HepG2 (cell line): ENCODE measurements around the gene B3GAT3. TPM values are rescaled to one million over a fixed set of nuclear protein-coding genes. Genes with fewer than 3 reads are reported as not detected.
A peak's percentile ranks its signal among the peaks of the same experiment; 100 is the strongest.

Source experiments
- ATAC-seq: fragments of 200-7000 bp; cut with Tn5 transposase; 3 replicates; pipeline ENCODE4 v1.9.1; 2020; ENCODE audit warnings: mild to moderate bottlenecking, moderate library complexity
- BruUV-seq: library from RNA; stranded (reverse); fragments of 400-500 nt; replicated peaks from 2 replicates; lab custom pipeline; 2021; lab: Mats Ljungman, UMichigan
- CTCF ChIA-PET: fragments of 300-600 bp; formaldehyde crosslinking; extraction: SDS; loops from one replicate; lab custom pipeline; 2021; ENCODE audit warnings: low total read pairs, inconsistent platforms, low intra/inter-chr PET ratio; lab: Yijun Ruan, JAX
- POLR2A ChIA-PET: fragments of 350-600 bp; sonication (Branson Sonifier 250); formaldehyde crosslinking; loops from one replicate; lab custom pipeline; 2020; ENCODE audit warnings: antibody characterized with exemption, inconsistent platforms; lab: Yijun Ruan, JAX
- DNase-seq: peaks from one replicate; pipeline ENCODE4 v3.0.0-alpha.2; 2015; ENCODE audit warnings: low spot score
- FAIRE-seq: peaks from 3 replicates; lab custom pipeline; 2011; peaks lifted over from hg19 to GRCh38; lab: Jason Lieb, UNC
- H2AFZ ChIP-seq: one replicate; pipeline ENCODE4 v1.6.1; 2011; ENCODE audit warnings: low read length, inconsistent platforms
- H3K27ac ChIP-seq: fragments of 300-600 bp; 3 replicates; pipeline ENCODE4 v1.8.0; 2011; ENCODE audit warnings: mixed run types, mild to moderate bottlenecking, mixed read lengths, low read length, inconsistent platforms; ENCODE audit not compliant: insufficient read depth; ENCODE audit errors: extremely low read length
- H3K27me3 ChIP-seq, 2 experiments: fragments of 200-600 bp in 1 of 2; 2 replicates in 1 of 2; 3 replicates in 1 of 2; pipeline versions ENCODE4 v1.6.0 to v1.8.0; 2011; ENCODE audit warnings: low read length in 2 of 2, mild to moderate bottlenecking in 2 of 2, moderate library complexity in 2 of 2, inconsistent platforms in 1 of 2; ENCODE audit not compliant: insufficient read depth in 2 of 2, control insufficient read depth in 1 of 2
- H3K36me3 ChIP-seq, 2 experiments: fragments of 200-600 bp in 1 of 2; replicated peaks in 1 of 2; 2 replicates in 1 of 2; 3 replicates in 1 of 2; pipeline versions ENCODE4 v1.5.1 to v1.8.0; 2011; ENCODE audit warnings: low read length in 2 of 2, inconsistent platforms in 1 of 2; ENCODE audit not compliant: insufficient read depth in 2 of 2, control insufficient read depth in 1 of 2
- H3K4me1 ChIP-seq: 2 replicates; pipeline ENCODE4 v1.5.1; 2012; ENCODE audit warnings: low read length, inconsistent platforms; ENCODE audit not compliant: insufficient read depth
- H3K4me2 ChIP-seq: 2 replicates; pipeline ENCODE4 v1.6.0; 2011; ENCODE audit warnings: low read depth, low read length, inconsistent platforms
- H3K4me3 ChIP-seq, 3 experiments: fragments of 200-600 bp in 1 of 3; sonication (generic), shearing (Covaris generic) in 1 of 3; replicated peaks in 1 of 3; 2 replicates each; pipeline ENCODE4 v1.5.1; 2011 to 2016; ENCODE audit warnings: low read length in 3 of 3, inconsistent platforms in 2 of 3, low read depth in 2 of 3, mild to moderate bottlenecking in 2 of 3, control low read depth in 1 of 3, mixed read lengths in 1 of 3; ENCODE audit not compliant: insufficient read depth in 1 of 3
- H3K79me2 ChIP-seq: one replicate; pipeline ENCODE4 v1.6.1; 2011; ENCODE audit warnings: low read length, inconsistent platforms; ENCODE audit not compliant: insufficient read depth
- H3K9ac ChIP-seq: 2 replicates; pipeline ENCODE4 v1.6.0; 2011; ENCODE audit warnings: mild to moderate bottlenecking, low read depth, low read length, inconsistent platforms; ENCODE audit not compliant: insufficient read depth
- H3K9me3 ChIP-seq: 2 replicates; pipeline ENCODE4 v1.5.1; 2012; ENCODE audit warnings: mild to moderate bottlenecking, low read length
- H4K20me1 ChIP-seq: 2 replicates; pipeline ENCODE4 v1.6.0; 2011; ENCODE audit warnings: inconsistent platforms, mild to moderate bottlenecking, low read length, moderate library complexity; ENCODE audit not compliant: insufficient read depth
- GFI1 ChIP-seq: sonication (generic); formaldehyde crosslinking; IDR thresholded peaks from 2 replicates; pipeline ENCODE4 v1.5.0; 2020; ENCODE audit warnings: missing genetic modification reagents, mild to moderate bottlenecking, borderline replicate concordance
- HMG20A ChIP-seq: IDR thresholded peaks from 2 replicates; pipeline ENCODE4 v1.6.1; 2016; ENCODE audit warnings: borderline replicate concordance
- ISX ChIP-seq: sonication (generic); formaldehyde crosslinking; conservative IDR thresholded peaks from 2 replicates; pipeline ENCODE4 v1.5.0; 2020; ENCODE audit warnings: missing genetic modification reagents
- JARID2 ChIP-seq: sonication (generic); formaldehyde crosslinking; IDR thresholded peaks from 2 replicates; pipeline ENCODE4 v1.8.1; 2023; ENCODE audit warnings: missing genetic modification reagents, inconsistent platforms; ENCODE audit not compliant: insufficient replicate concordance
- KLF12 ChIP-seq: sonication (generic); formaldehyde crosslinking; IDR thresholded peaks from 2 replicates; pipeline ENCODE4 v1.4.0; 2020; ENCODE audit warnings: missing genetic modification reagents, borderline replicate concordance
- MATR3 ChIP-seq: sonication (generic); formaldehyde crosslinking; IDR thresholded peaks from 2 replicates; pipeline ENCODE4 v1.4.0; 2020; ENCODE audit warnings: missing genetic modification reagents
- PCBP1 ChIP-seq: fragments of 200-400 bp; formaldehyde crosslinking; IDR thresholded peaks from 2 replicates; pipeline ENCODE4 v1.6.1; 2017; ENCODE audit warnings: mild to moderate bottlenecking, low read depth, low read length, borderline replicate concordance
- PRDM15 ChIP-seq: sonication (generic); formaldehyde crosslinking; IDR thresholded peaks from 2 replicates; pipeline ENCODE4 v1.4.0; 2020; ENCODE audit warnings: missing genetic modification reagents
- SIN3A ChIP-seq: IDR thresholded peaks from 2 replicates; pipeline ENCODE4 v1.6.1; 2011; ENCODE audit warnings: low read depth, mild to moderate bottlenecking, control low read depth, low read length, borderline replicate concordance
- SOX5 ChIP-seq: IDR thresholded peaks from 2 replicates; pipeline ENCODE4 v1.6.1; 2016; ENCODE audit warnings: borderline replicate concordance
- ZNF274 ChIP-seq: sonication (generic); formaldehyde crosslinking; IDR thresholded peaks from 2 replicates; pipeline ENCODE4 v1.5.1; 2020; ENCODE audit warnings: mild to moderate bottlenecking, missing genetic modification reagents
- ZNF343 ChIP-seq: sonication (generic); formaldehyde crosslinking; IDR thresholded peaks from 2 replicates; pipeline ENCODE4 v1.4.0; 2020; ENCODE audit warnings: mild to moderate bottlenecking, missing genetic modification reagents
- ZNF768 ChIP-seq: sonication (generic); formaldehyde crosslinking; IDR thresholded peaks from 2 replicates; pipeline ENCODE4 v1.4.0; 2020; ENCODE audit warnings: missing genetic modification reagents
- WGBS: methylation state at CpG from one replicate; pipeline ENCODE4 v1.1.6; 2017; ENCODE audit warnings: low lambda C conversion rate; 5-methylcytosine and 5-hydroxymethylcytosine counted together
- in situ Hi-C: cut with HindIII; loops from 2 replicates; pipeline ENCODE4 v1.10.0; 2017; ENCODE audit warnings: low pct_unique_long_range_greater_than_20kb; ENCODE audit not compliant: extremely low pct_ligation_motif_present
- intact Hi-C: fragments of 100-400 bp; cut with micrococcal nuclease; formaldehyde crosslinking; loops from one replicate; pipeline ENCODE4 v1.10.0; 2022; ENCODE audit not compliant: unreplicated experiment
- polyA plus RNA-seq, 8 experiments: library from polyadenylated mRNA; depleted of rRNA in 3 of 8; stranded (reverse) in 7 of 8; unstranded in 1 of 8; fragments of >200 nt; fragmentation: Illumina TruSeq in 4 of 8; extraction: Trizol in 4 of 8; gene quantifications; 2 replicates each; pipeline versions ENCODE4 v1.2.1 to v1.2.3, GENCODE V29; 2011 to 2016; ENCODE audit warnings: low read depth in 4 of 8, missing spikeins in 1 of 8, mixed read lengths in 1 of 8; ENCODE audit not compliant: insufficient read depth in 1 of 8
- total RNA-seq, 5 experiments: library from RNA; depleted of rRNA; stranded (reverse); fragments of >200 nt; fragmentation: Illumina TruSeq; extraction: Trizol; gene quantifications; 2 replicates each; pipeline ENCODE4 v1.2.3, GENCODE V29; 2016; ENCODE audit warnings: low read depth in 1 of 5
- TF ChIP-seq, protein P1 (sequence below): sonication (generic); formaldehyde crosslinking; IDR thresholded peaks from 2 replicates; pipeline ENCODE4 v1.4.0; 2020; ENCODE audit warnings: missing genetic modification reagents
- TF ChIP-seq, protein P2 (sequence below): sonication (generic); formaldehyde crosslinking; IDR thresholded peaks from 2 replicates; pipeline ENCODE4 v1.9.0; 2021; ENCODE audit warnings: missing genetic modification reagents, borderline replicate concordance

B3GAT3 gene
- total and polyA plus RNA-seq, 2 of the 13 experiments (the other 11 are each of a cell fraction or from before 2014, with no cell fraction given): 21.3 to 26.1 TPM

GRCh38 chr11:62611705-62612365 is 10.0 kb downstream of the B3GAT3 start:
- H3K4me3 ChIP-seq: peak overlapping the region; percentile 77 to 93 (median 77)
- H3K4me1 ChIP-seq: peaks cover 58% of the 10 kb centered on the region
- peak overlapping the region; percentile 64 for H3K27ac ChIP-seq
- no peaks in the 10 kb centered on the region for H3K36me3 ChIP-seq
- H3K79me2 ChIP-seq: peaks cover 2% of the 10 kb centered on the region
- CTCF ChIA-PET: interaction anchor here (1.4 to 2.3 kb wide), 3 partner anchors 10 to 83 kb away, joined by 4 to 14 read pairs (median 6); partner anchors contain the start of genes B3GAT3 and TUT1
- FAIRE-seq: no peak
- H3K9ac ChIP-seq: peak overlapping the region; percentile 80
- in situ Hi-C loops: no loop called here
- H3K27me3 ChIP-seq: no peaks in the 10 kb centered on the region; a peak in 1 of 5 replicates
- no peaks in the 10 kb centered on the region for H4K20me1 ChIP-seq
- POLR2A ChIA-PET: interaction anchor here (0.7 to 4.0 kb wide), 13 partner anchors 10 to 230 kb away, joined by 3 to 39 read pairs (median 6); partner anchors contain the start of genes B3GAT3, C11orf98, CSKMT and EEF1G
- intact Hi-C loops: loop anchor here (5.0 kb wide), 1 partner anchor 40 kb away; the partner anchor contains the start of gene INTS5
- BruUV-seq: no TSS peak
- WGBS: 2% methylated on average over 26 of the region's 34 CpGs
- peak overlapping the region; percentile 76 for H2AFZ ChIP-seq
- H3K4me2 ChIP-seq: peak overlapping the region; percentile 96
- ATAC-seq: peak; percentile 22
- DNase-seq: no peak
- H3K9me3 ChIP-seq: no peaks in the 10 kb centered on the region
- TF ChIP-seq KLF12 (CRISPR knock-in tag) (no peak), SIN3A (no peak), ZNF274 (CRISPR knock-in tag) (peak; percentile 69; the same call in 1 of the 2 replicates), ISX (no peak), PRDM15 (CRISPR knock-in tag) (peak; percentile 69), MATR3 (CRISPR knock-in tag) (no peak), HMG20A (0 out of 2 replicates have a peak, but pooled peaks have one; percentile 14), SOX5 (CRISPR knock-in tag) (0 out of 2 replicates have a peak, but pooled peaks have one; percentile 24), PCBP1 (no peak), ZNF343 (CRISPR knock-in tag) (peak; percentile 45; the same call in 1 of the 2 replicates), ZNF768 (CRISPR knock-in tag) (no peak), JARID2 (peak; percentile 40), GFI1 (CRISPR knock-in tag) (no peak)
- TF ChIP-seq, protein P1, sequence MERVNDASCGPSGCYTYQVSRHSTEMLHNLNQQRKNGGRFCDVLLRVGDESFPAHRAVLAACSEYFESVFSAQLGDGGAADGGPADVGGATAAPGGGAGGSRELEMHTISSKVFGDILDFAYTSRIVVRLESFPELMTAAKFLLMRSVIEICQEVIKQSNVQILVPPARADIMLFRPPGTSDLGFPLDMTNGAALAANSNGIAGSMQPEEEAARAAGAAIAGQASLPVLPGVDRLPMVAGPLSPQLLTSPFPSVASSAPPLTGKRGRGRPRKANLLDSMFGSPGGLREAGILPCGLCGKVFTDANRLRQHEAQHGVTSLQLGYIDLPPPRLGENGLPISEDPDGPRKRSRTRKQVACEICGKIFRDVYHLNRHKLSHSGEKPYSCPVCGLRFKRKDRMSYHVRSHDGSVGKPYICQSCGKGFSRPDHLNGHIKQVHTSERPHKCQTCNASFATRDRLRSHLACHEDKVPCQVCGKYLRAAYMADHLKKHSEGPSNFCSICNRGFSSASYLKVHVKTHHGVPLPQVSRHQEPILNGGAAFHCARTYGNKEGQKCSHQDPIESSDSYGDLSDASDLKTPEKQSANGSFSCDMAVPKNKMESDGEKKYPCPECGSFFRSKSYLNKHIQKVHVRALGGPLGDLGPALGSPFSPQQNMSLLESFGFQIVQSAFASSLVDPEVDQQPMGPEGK (CRISPR knock-in tag): peak; percentile 82
- TF ChIP-seq, protein P2, sequence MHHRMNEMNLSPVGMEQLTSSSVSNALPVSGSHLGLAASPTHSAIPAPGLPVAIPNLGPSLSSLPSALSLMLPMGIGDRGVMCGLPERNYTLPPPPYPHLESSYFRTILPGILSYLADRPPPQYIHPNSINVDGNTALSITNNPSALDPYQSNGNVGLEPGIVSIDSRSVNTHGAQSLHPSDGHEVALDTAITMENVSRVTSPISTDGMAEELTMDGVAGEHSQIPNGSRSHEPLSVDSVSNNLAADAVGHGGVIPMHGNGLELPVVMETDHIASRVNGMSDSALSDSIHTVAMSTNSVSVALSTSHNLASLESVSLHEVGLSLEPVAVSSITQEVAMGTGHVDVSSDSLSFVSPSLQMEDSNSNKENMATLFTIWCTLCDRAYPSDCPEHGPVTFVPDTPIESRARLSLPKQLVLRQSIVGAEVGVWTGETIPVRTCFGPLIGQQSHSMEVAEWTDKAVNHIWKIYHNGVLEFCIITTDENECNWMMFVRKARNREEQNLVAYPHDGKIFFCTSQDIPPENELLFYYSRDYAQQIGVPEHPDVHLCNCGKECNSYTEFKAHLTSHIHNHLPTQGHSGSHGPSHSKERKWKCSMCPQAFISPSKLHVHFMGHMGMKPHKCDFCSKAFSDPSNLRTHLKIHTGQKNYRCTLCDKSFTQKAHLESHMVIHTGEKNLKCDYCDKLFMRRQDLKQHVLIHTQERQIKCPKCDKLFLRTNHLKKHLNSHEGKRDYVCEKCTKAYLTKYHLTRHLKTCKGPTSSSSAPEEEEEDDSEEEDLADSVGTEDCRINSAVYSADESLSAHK (CRISPR knock-in tag): no peak
